ENCODE data around the gene AGBL1. TPM values are rescaled to one million over a fixed set of nuclear protein-coding genes. Genes with fewer than 3 reads are reported as not detected.

AGBL1 gene
- total and polyA plus RNA-seq, 9 donors, result under 0.01 to 0.02 TPM; not detected in 7

DNA sequence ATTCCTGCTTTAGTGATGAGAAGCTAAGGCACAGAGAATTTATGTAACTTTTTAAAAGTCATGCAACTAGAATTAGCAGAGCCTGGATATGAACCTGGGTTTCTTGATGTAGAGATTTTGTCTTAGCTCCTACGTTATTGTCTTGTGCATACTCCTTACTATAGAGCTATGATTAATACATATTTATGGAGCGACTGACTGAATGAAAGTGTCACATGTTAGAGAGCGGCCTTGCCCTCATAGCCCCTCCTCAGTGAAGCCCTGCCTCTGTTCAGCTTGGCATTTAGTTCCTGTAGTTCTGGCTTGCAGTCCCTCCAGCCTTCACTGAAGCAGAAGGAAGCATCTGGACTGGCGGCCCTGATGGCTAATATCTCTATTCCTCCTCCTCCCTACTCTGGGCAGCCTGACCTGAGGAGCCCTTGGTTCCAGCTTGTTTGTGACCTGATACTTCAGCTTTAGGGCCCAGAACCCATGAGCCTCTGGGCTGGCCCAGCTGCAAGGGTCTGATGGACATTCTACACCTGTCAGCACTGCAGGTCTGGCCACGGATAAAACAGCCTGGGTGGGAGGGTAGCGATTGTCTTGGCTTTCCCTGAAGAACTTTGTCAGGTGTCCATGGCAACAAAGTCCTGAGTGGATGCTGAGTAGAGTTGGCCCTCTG is 13.4 kb upstream of the AGBL1 start:
- no peak for DNase-seq
- no peaks in the 10 kb centered on the region for H3K9me3 ChIP-seq
- no peak overlapping the region for H3K4me3 ChIP-seq
- WGBS, 3 donors, result 67 to 80% (median 72%) methylated on average over 6 of the region's 6 CpGs
- H3K27me3 ChIP-seq, result no peaks in the 10 kb centered on the region
- TF ChIP-seq EP300 (IDR thresholded peaks at IDR 0.05), result no peak
- no peak for TF ChIP-seq POLR2A (IDR thresholded peaks at IDR 0.05)
- no peak for TF ChIP-seq CTCF (IDR thresholded peaks at IDR 0.05)
- H3K4me1 ChIP-seq (ENCODE audit: insufficient read depth), result no peaks in the 10 kb centered on the region
- H3K36me3 ChIP-seq, result no peaks in the 10 kb centered on the region
- no peak overlapping the region for H3K27ac ChIP-seq
- intact Hi-C loops (cut with DNase I), result no loop called here

GRCh38 chr15:86073281-86073680 is 6.4 kb upstream of the AGBL1 start:
- Histone ChIP-seq H3K4me3 (no peak overlapping the region), H3K36me3 (no peaks in the 10 kb centered on the region), H3K27ac (no peak overlapping the region), H3K27me3 (no peaks in the 10 kb centered on the region), H3K4me1 (ENCODE audit: insufficient read depth) (no peaks in the 10 kb centered on the region), H3K9me3 (no peaks in the 10 kb centered on the region)
- TF ChIP-seq CTCF (IDR thresholded peaks at IDR 0.05), result no peak
- TF ChIP-seq POLR2A (IDR thresholded peaks at IDR 0.05), result no peak
- no peak for TF ChIP-seq EP300 (IDR thresholded peaks at IDR 0.05)
- DNase-seq, result no peak
- 34 to 53% (median 39%) methylated on average over 1 of the region's 1 CpG for WGBS, 3 donors
- intact Hi-C loops (cut with DNase I), result no loop called here

GRCh38 chr15:86076468-86076867 is 3.2 kb upstream of the AGBL1 start:
- TF ChIP-seq POLR2A (IDR thresholded peaks at IDR 0.05) (no peak), CTCF (IDR thresholded peaks at IDR 0.05) (no peak), EP300 (IDR thresholded peaks at IDR 0.05) (no peak)
- intact Hi-C loops (cut with DNase I), result no loop called here
- Histone ChIP-seq H3K9me3 (no peaks in the 10 kb centered on the region), H3K36me3 (no peaks in the 10 kb centered on the region), H3K4me1 (ENCODE audit: insufficient read depth) (no peaks in the 10 kb centered on the region), H3K27me3 (no peaks in the 10 kb centered on the region), H3K4me3 (no peak overlapping the region), H3K27ac (no peak overlapping the region)
- 31 to 37% (median 32%) methylated on average over 3 of the region's 3 CpGs for WGBS, 3 donors
- DNase-seq, result no peak

DNA sequence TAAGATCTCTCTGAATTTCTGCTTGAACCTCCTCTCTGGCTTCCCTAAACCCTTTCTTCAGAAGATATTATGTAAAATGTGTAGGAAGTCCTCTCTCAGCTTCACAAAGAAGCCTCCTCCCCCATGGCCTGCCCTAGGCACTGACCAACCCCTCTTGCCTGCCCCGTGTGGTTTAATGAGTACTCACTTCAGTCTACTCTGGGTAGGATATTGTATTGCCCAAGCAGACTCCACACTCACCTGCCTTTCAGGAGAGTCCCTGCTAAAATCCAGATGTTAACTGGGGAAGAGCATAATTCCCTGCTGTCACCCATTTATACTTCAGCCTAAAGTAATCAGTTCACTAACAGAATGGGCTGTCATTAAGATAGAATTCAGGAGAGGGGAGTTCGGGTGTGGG is 2.6 kb upstream of the AGBL1 start:
- no peaks in the 10 kb centered on the region for H3K27me3 ChIP-seq
- DNase-seq, result no peak
- no peaks in the 10 kb centered on the region for H3K4me1 ChIP-seq (ENCODE audit: insufficient read depth)
- H3K27ac ChIP-seq, result no peak overlapping the region
- intact Hi-C loops (cut with DNase I), result no loop called here
- TF ChIP-seq POLR2A (IDR thresholded peaks at IDR 0.05) (no peak), CTCF (IDR thresholded peaks at IDR 0.05) (no peak), EP300 (IDR thresholded peaks at IDR 0.05) (no peak)
- no peak overlapping the region for H3K4me3 ChIP-seq
- WGBS, 3 donors, result 14 to 30% (median 23%) methylated on average over 2 of the region's 2 CpGs
- H3K36me3 ChIP-seq, result no peaks in the 10 kb centered on the region
- no peaks in the 10 kb centered on the region for H3K9me3 ChIP-seq
